ENCODE data around the gene ABCA7. TPM values are rescaled to one million over a fixed set of nuclear protein-coding genes. Genes with fewer than 3 reads are reported as not detected.

ABCA7 gene
- total and polyA plus RNA-seq, 2 experiments from 2014 or later = 17.8 to 26.8 TPM

GRCh38 chr19:991174-991931, 48.6 kb upstream of the ABCA7 start:
- H3K4me1 ChIP-seq (ENCODE audit: insufficient read depth) = peaks cover 6% of the 10 kb centered on the region
- no peaks in the 10 kb centered on the region for H3K9me3 ChIP-seq (ENCODE audit: low read depth)
- no peaks in the 10 kb centered on the region for H3K79me2 ChIP-seq
- H3K27me3 ChIP-seq = peaks cover 8% of the 10 kb centered on the region
- no peak overlapping the region for H3K27ac ChIP-seq
- no peak for DNase-seq (ENCODE audit: low spot score)
- no peaks in the 10 kb centered on the region for H3K36me3 ChIP-seq (replicated peaks; ENCODE audit: insufficient read depth, low read depth)
- H3K4me2 ChIP-seq = no peak overlapping the region
- WGBS (ENCODE audit: low lambda C conversion rate, missing lambda C conversion rate) = 97% methylated on average over 16 of the region's 47 CpGs
- no peaks in the 10 kb centered on the region for H4K20me1 ChIP-seq (ENCODE audit: insufficient read depth, poor library complexity, severe bottlenecking)
- TF ChIP-seq EZH2phosphoT487 (IDR thresholded peaks at IDR 0.05; ENCODE audit: low read depth, severe bottlenecking, unreplicated experiment) (no peak), EZH2 (IDR thresholded peaks at IDR 0.05; ENCODE audit: borderline replicate concordance) (no peak), CTCF (IDR thresholded peaks at IDR 0.05; ENCODE audit: poor library complexity) (no peak)
- H3K9me2 ChIP-seq (replicated peaks; ENCODE audit: insufficient read depth) = no peaks in the 10 kb centered on the region
- no peak overlapping the region for H2AFZ ChIP-seq
- no peak overlapping the region for H3K4me3 ChIP-seq

GRCh38 chr19:991932-992669, 47.8 kb upstream of the ABCA7 start:
- Histone ChIP-seq H3K36me3 (replicated peaks; ENCODE audit: insufficient read depth, low read depth) (no peaks in the 10 kb centered on the region), H3K9me3 (ENCODE audit: low read depth) (no peaks in the 10 kb centered on the region), H3K4me1 (ENCODE audit: insufficient read depth) (peaks cover 11% of the 10 kb centered on the region), H3K27me3 (peaks cover 15% of the 10 kb centered on the region), H4K20me1 (ENCODE audit: insufficient read depth, poor library complexity, severe bottlenecking) (no peaks in the 10 kb centered on the region), H3K27ac (no peak overlapping the region), H2AFZ (no peak overlapping the region), H3K4me3 (no peak overlapping the region), H3K79me2 (no peaks in the 10 kb centered on the region), H3K4me2 (no peak overlapping the region), H3K9me2 (replicated peaks; ENCODE audit: insufficient read depth) (no peaks in the 10 kb centered on the region)
- WGBS (ENCODE audit: low lambda C conversion rate, missing lambda C conversion rate) = 94% methylated on average over 34 of the region's 42 CpGs
- DNase-seq (ENCODE audit: low spot score) = no peak
- no peak for TF ChIP-seq EZH2 (IDR thresholded peaks at IDR 0.05; ENCODE audit: borderline replicate concordance)
- TF ChIP-seq EZH2phosphoT487 (IDR thresholded peaks at IDR 0.05; ENCODE audit: low read depth, severe bottlenecking, unreplicated experiment) = no peak
- TF ChIP-seq CTCF (IDR thresholded peaks at IDR 0.05; ENCODE audit: poor library complexity) = no peak

GRCh38 chr19:992670-993055, 47.2 kb upstream of the ABCA7 start:
- H3K4me2 ChIP-seq = no peak overlapping the region
- no peaks in the 10 kb centered on the region for H3K79me2 ChIP-seq
- no peaks in the 10 kb centered on the region for H3K36me3 ChIP-seq (replicated peaks; ENCODE audit: insufficient read depth, low read depth)
- H3K9me2 ChIP-seq (replicated peaks; ENCODE audit: insufficient read depth) = no peaks in the 10 kb centered on the region
- H2AFZ ChIP-seq = no peak overlapping the region
- no peak for DNase-seq (ENCODE audit: low spot score)
- H4K20me1 ChIP-seq (ENCODE audit: insufficient read depth, poor library complexity, severe bottlenecking) = no peaks in the 10 kb centered on the region
- WGBS (ENCODE audit: low lambda C conversion rate, missing lambda C conversion rate) = 95% methylated on average over 10 of the region's 13 CpGs
- TF ChIP-seq EZH2 (IDR thresholded peaks at IDR 0.05; ENCODE audit: borderline replicate concordance) (no peak), CTCF (IDR thresholded peaks at IDR 0.05; ENCODE audit: poor library complexity) (no peak), EZH2phosphoT487 (IDR thresholded peaks at IDR 0.05; ENCODE audit: low read depth, severe bottlenecking, unreplicated experiment) (no peak)
- no peaks in the 10 kb centered on the region for H3K9me3 ChIP-seq (ENCODE audit: low read depth)
- peaks cover 21% of the 10 kb centered on the region for H3K27me3 ChIP-seq
- H3K4me1 ChIP-seq (ENCODE audit: insufficient read depth) = peaks cover 11% of the 10 kb centered on the region
- H3K4me3 ChIP-seq = no peak overlapping the region
- no peak overlapping the region for H3K27ac ChIP-seq

Data from hepatocyte (in vitro differentiated cells).